SHP77 (cell line): Measurements from ENCODE around the gene NCKAP5.

ENCODE experiments used
- DNase-seq, 2 experiments: peaks; one replicate each; lab custom pipeline; 2025; lab: John Stamatoyannopoulos, UW

Gene NCKAP5

DNA sequence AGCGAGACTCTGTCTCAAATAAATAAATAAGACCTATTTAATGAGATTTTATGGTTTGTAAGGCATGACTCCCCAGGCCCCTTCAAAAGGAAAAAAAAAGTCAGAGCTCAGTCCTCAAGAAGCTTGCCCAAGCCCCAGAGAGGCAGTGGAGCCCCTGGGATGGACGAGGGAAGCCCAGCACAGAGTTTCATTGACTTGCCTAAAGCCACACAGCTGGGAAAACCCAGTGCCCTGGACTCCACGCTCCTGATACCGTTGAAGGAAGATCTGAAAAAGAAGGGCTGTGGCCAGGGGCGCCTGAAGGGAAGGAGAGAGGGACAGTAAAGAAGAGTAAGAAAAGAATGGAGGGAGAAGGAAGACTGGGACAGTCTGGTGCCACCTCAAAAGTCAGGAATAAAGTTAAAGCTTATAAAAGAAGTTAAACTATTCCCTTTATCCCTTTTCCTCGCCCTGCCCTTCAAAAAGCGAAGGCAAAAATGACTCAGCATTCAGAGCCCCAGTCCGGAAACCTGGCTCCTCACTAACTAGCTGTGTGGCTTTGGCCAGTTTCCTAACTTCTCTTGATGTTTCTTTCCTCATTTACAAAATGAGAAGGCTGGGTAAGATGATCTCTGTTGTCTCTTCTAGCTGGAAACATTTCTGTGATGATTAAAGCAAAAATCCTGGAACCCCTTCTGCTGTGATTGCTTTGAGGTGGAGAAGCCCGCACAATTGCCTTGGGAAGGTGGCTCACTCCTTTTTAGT is 945.0 kb downstream of the NCKAP5 start:
- DNase-seq = no peak
